DOHH2 (cell line): Measurements from ENCODE around the gene FOXI1.

Source experiments
- EZH2phosphoT487 ChIP-seq: fragments of 200-600 bp; sonication (generic); IDR thresholded peaks from 2 replicates; pipeline ENCODE4 v1.6.1; 2017; ENCODE audit warnings: borderline replicate concordance, mild to moderate bottlenecking, antibody characterized with exemption, low read length, moderate library complexity, mixed read lengths
- TF ChIP-seq, protein P1 (sequence below): fragments of 200-600 bp; sonication (generic); IDR thresholded peaks from one replicate; pipeline ENCODE4 v1.5.1; 2014; ENCODE audit warnings: antibody characterized with exemption, mild to moderate bottlenecking, low read depth, low read length; ENCODE audit not compliant: poor library complexity, severe bottlenecking

DNA sequence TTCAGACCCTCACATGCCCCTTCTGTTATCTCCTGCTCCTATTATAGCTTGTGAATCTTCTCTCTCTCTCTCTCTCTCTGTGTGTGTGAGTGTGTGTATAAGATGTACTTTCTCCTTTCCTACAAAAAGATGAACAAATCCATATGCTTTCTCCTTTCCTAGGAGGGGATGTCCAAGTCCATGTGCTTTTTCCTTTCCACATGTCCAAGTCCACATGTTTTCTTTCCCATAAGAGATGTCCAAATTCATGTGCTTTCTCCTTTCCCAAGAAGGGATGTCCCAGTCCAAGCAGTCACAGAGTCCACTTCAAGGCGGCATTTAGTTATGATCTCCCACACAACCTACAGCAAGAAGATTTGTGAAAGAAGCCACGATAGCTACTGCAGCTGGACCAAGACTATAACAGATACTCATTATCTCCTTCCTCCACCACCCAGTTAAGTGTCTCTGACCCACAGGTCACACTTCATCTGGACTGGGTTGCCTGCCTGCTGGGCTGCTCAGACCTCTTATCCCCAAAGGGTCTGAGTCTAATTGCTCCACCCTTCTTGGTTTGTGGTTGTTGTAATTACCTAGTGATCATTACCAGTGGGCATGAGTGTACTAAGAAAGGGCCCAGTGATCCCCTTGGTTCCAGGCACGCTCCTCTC, 18.4 kb upstream of the FOXI1 start:
- TF ChIP-seq, protein P1, sequence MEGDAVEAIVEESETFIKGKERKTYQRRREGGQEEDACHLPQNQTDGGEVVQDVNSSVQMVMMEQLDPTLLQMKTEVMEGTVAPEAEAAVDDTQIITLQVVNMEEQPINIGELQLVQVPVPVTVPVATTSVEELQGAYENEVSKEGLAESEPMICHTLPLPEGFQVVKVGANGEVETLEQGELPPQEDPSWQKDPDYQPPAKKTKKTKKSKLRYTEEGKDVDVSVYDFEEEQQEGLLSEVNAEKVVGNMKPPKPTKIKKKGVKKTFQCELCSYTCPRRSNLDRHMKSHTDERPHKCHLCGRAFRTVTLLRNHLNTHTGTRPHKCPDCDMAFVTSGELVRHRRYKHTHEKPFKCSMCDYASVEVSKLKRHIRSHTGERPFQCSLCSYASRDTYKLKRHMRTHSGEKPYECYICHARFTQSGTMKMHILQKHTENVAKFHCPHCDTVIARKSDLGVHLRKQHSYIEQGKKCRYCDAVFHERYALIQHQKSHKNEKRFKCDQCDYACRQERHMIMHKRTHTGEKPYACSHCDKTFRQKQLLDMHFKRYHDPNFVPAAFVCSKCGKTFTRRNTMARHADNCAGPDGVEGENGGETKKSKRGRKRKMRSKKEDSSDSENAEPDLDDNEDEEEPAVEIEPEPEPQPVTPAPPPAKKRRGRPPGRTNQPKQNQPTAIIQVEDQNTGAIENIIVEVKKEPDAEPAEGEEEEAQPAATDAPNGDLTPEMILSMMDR = no peak
- TF ChIP-seq EZH2phosphoT487 = no peak
